ENCODE measurements around the gene MRO.

MRO gene

GRCh38 chr18:50820901-50821520 is 1.2 kb upstream of the MRO start:
- DNase-seq (ENCODE audit: insufficient read length, low spot score): no peak
- FAIRE-seq: peak; percentile 77
- TF ChIP-seq SPI1 (IDR thresholded peaks at IDR 0.05; ENCODE audit: low read depth, low read length): no peak

GRCh38 chr18:50819027-50819727 is 639 bp downstream of the MRO start:
- FAIRE-seq (no peak), DNase-seq (ENCODE audit: insufficient read length, low spot score) (no peak)
- TF ChIP-seq SPI1 (IDR thresholded peaks at IDR 0.05; ENCODE audit: low read depth, low read length): no peak
- TF ChIP-seq TAF1 (IDR thresholded peaks at IDR 0.05; ENCODE audit: low read depth, low read length): no peak
- TF ChIP-seq POLR2AphosphoS5 (IDR thresholded peaks at IDR 0.05; ENCODE audit: low read depth, low read length): no peak
- no peak for TF ChIP-seq PAX5 (IDR thresholded peaks at IDR 0.05; ENCODE audit: insufficient read depth, low read length, severe bottlenecking)
- no peak for TF ChIP-seq POU2F2 (IDR thresholded peaks at IDR 0.05; ENCODE audit: low read depth, low read length)
- no peak for TF ChIP-seq POLR2A (IDR thresholded peaks at IDR 0.05; ENCODE audit: low read depth, low read length)

- TF ChIP-seq TAF1 (IDR thresholded peaks at IDR 0.05; ENCODE audit: low read depth, low read length) (no peak), POLR2A (IDR thresholded peaks at IDR 0.05; ENCODE audit: low read depth, low read length) (no peak), POU2F2 (IDR thresholded peaks at IDR 0.05; ENCODE audit: low read depth, low read length) (no peak), PAX5 (IDR thresholded peaks at IDR 0.05; ENCODE audit: insufficient read depth, low read length, severe bottlenecking) (no peak), SPI1 (IDR thresholded peaks at IDR 0.05; ENCODE audit: low read depth, low read length) (no peak), POLR2AphosphoS5 (IDR thresholded peaks at IDR 0.05; ENCODE audit: low read depth, low read length) (no peak)
- DNase-seq (ENCODE audit: insufficient read length, low spot score) (no peak), FAIRE-seq (no peak)
Measured at GRCh38 chr18:50816419-50817166, 3.2 kb downstream of the MRO start.

- FAIRE-seq (peak; percentile 80), DNase-seq (ENCODE audit: insufficient read length, low spot score) (no peak)
- TF ChIP-seq POU2F2 (IDR thresholded peaks at IDR 0.05; ENCODE audit: low read depth, low read length): no peak
- TF ChIP-seq SPI1 (IDR thresholded peaks at IDR 0.05; ENCODE audit: low read depth, low read length): no peak
- TF ChIP-seq PAX5 (IDR thresholded peaks at IDR 0.05; ENCODE audit: insufficient read depth, low read length, severe bottlenecking): no peak
- no peak for TF ChIP-seq POLR2A (IDR thresholded peaks at IDR 0.05; ENCODE audit: low read depth, low read length)
- TF ChIP-seq POLR2AphosphoS5 (IDR thresholded peaks at IDR 0.05; ENCODE audit: low read depth, low read length): no peak
- TF ChIP-seq TAF1 (IDR thresholded peaks at IDR 0.05; ENCODE audit: low read depth, low read length): no peak
Measured at GRCh38 chr18:50814395-50814794, 5.4 kb downstream of the MRO start.

GRCh38 chr18:50813353-50813752 is 6.5 kb downstream of the MRO start:
- FAIRE-seq (no peak), DNase-seq (ENCODE audit: insufficient read length, low spot score) (no peak)
- TF ChIP-seq SPI1 (IDR thresholded peaks at IDR 0.05; ENCODE audit: low read depth, low read length): no peak
- no peak for TF ChIP-seq POLR2AphosphoS5 (IDR thresholded peaks at IDR 0.05; ENCODE audit: low read depth, low read length)

- DNase-seq (ENCODE audit: insufficient read length, low spot score): no peak
- TF ChIP-seq SPI1 (IDR thresholded peaks at IDR 0.05; ENCODE audit: low read depth, low read length) (no peak), POLR2AphosphoS5 (IDR thresholded peaks at IDR 0.05; ENCODE audit: low read depth, low read length) (no peak), PAX5 (IDR thresholded peaks at IDR 0.05; ENCODE audit: insufficient read depth, low read length, severe bottlenecking) (no peak), POU2F2 (IDR thresholded peaks at IDR 0.05; ENCODE audit: low read depth, low read length) (no peak), POLR2A (IDR thresholded peaks at IDR 0.05; ENCODE audit: low read depth, low read length) (no peak), TAF1 (IDR thresholded peaks at IDR 0.05; ENCODE audit: low read depth, low read length) (no peak)
- FAIRE-seq: no peak
Measured at GRCh38 chr18:50812834-50813233, 7.0 kb downstream of the MRO start.

- FAIRE-seq: peak; percentile 95
- TF ChIP-seq PAX5 (IDR thresholded peaks at IDR 0.05; ENCODE audit: insufficient read depth, low read length, severe bottlenecking) (no peak), POLR2A (IDR thresholded peaks at IDR 0.05; ENCODE audit: low read depth, low read length) (no peak), POLR2AphosphoS5 (IDR thresholded peaks at IDR 0.05; ENCODE audit: low read depth, low read length) (no peak), TAF1 (IDR thresholded peaks at IDR 0.05; ENCODE audit: low read depth, low read length) (no peak), SPI1 (IDR thresholded peaks at IDR 0.05; ENCODE audit: low read depth, low read length) (no peak), POU2F2 (IDR thresholded peaks at IDR 0.05; ENCODE audit: low read depth, low read length) (no peak)
- DNase-seq (ENCODE audit: insufficient read length, low spot score): no peak
Measured at GRCh38 chr18:50807176-50807575, 12.6 kb downstream of the MRO start.

GRCh38 chr18:50806208-50806616 is 13.6 kb downstream of the MRO start:
- no peak for DNase-seq (ENCODE audit: insufficient read length, low spot score)
- peak; percentile 9 for FAIRE-seq
- TF ChIP-seq TAF1 (IDR thresholded peaks at IDR 0.05; ENCODE audit: low read depth, low read length) (no peak), SPI1 (IDR thresholded peaks at IDR 0.05; ENCODE audit: low read depth, low read length) (0 out of 2 replicates have a peak, but pooled peaks have one; percentile 16), POLR2AphosphoS5 (IDR thresholded peaks at IDR 0.05; ENCODE audit: low read depth, low read length) (no peak)

- DNase-seq (ENCODE audit: insufficient read length, low spot score) (no peak), FAIRE-seq (no peak)
- TF ChIP-seq POU2F2 (IDR thresholded peaks at IDR 0.05; ENCODE audit: low read depth, low read length) (no peak), PAX5 (IDR thresholded peaks at IDR 0.05; ENCODE audit: insufficient read depth, low read length, severe bottlenecking) (no peak), POLR2A (IDR thresholded peaks at IDR 0.05; ENCODE audit: low read depth, low read length) (no peak), POLR2AphosphoS5 (IDR thresholded peaks at IDR 0.05; ENCODE audit: low read depth, low read length) (no peak), SPI1 (IDR thresholded peaks at IDR 0.05; ENCODE audit: low read depth, low read length) (no peak), TAF1 (IDR thresholded peaks at IDR 0.05; ENCODE audit: low read depth, low read length) (no peak)
Measured at GRCh38 chr18:50805732-50806131, 14.1 kb downstream of the MRO start.
